CD4-positive, alpha-beta T cell (primary cell): ENCODE results near the gene THSD7B. TPM values are rescaled to one million over a fixed set of nuclear protein-coding genes. Genes with fewer than 3 reads are reported as not detected.

Experiments used
- ATAC-seq: fragments of 200-7000 bp; cut with Tn5 transposase; one replicate; pipeline ENCODE4 v1.10.0; 2022; ENCODE audit warnings: mild to moderate bottlenecking; ENCODE audit not compliant: poor library complexity
- CTCF ChIA-PET: fragments of 350-600 bp; sonication (Branson Sonifier 250); formaldehyde crosslinking; loops from one replicate; lab custom pipeline; 2021; ENCODE audit warnings: antibody characterized with exemption, inconsistent platforms; lab: Charles Lee
- POLR2A ChIA-PET: fragments of 350-600 bp; sonication (Branson Sonifier 250); formaldehyde crosslinking; loops from one replicate; lab custom pipeline; 2021; ENCODE audit warnings: antibody characterized with exemption, inconsistent platforms; lab: Charles Lee
- DNase-seq, 14 experiments: peaks; one replicate each; pipeline ENCODE4 v3.0.0-alpha.2; 2013 to 2020; ENCODE audit warnings: mixed read lengths in 2 of 14
- H3K27ac ChIP-seq, 2 donors: one replicate each; pipeline versions ENCODE4 v1.5.1 to v1.7.0; 2013; ENCODE audit warnings: low read length in 2 of 2, low read depth in 1 of 2, mild to moderate bottlenecking in 1 of 2
- H3K27me3 ChIP-seq, 2 experiments: 1 replicate in 1 of 2; 2 replicates in 1 of 2; pipeline versions ENCODE4 v1.6.1 to v1.7.0; 2013; ENCODE audit warnings: low read length in 2 of 2, control low read depth in 1 of 2, mild to moderate bottlenecking in 1 of 2, moderate library complexity in 1 of 2; ENCODE audit not compliant: insufficient read depth in 2 of 2, control insufficient read depth in 1 of 2
- H3K36me3 ChIP-seq: one replicate; pipeline ENCODE4 v1.6.1; 2013; ENCODE audit warnings: low read length, control low read depth; ENCODE audit not compliant: insufficient read depth
- H3K4me1 ChIP-seq: one replicate; pipeline ENCODE4 v1.6.1; 2013; ENCODE audit warnings: low read length, control low read depth; ENCODE audit not compliant: insufficient read depth
- H3K4me3 ChIP-seq: one replicate; pipeline ENCODE4 v1.5.1; 2013; ENCODE audit warnings: mild to moderate bottlenecking, low read length, moderate library complexity
- H3K9me3 ChIP-seq, 2 experiments: 1 replicate in 1 of 2; 2 replicates in 1 of 2; pipeline versions ENCODE4 v1.6.1 to v1.7.0; 2013; ENCODE audit warnings: low read length in 2 of 2, mild to moderate bottlenecking in 2 of 2, control low read depth in 1 of 2, moderate library complexity in 1 of 2; ENCODE audit not compliant: control insufficient read depth in 1 of 2, insufficient read depth in 1 of 2
- H3K27ac Mint-ChIP-seq: one replicate; pipeline ENCODE4 v1.8.0; 2020; ENCODE audit warnings: mixed read lengths
- H3K27me3 Mint-ChIP-seq: one replicate; pipeline ENCODE4 v1.8.0; 2021; ENCODE audit warnings: mixed read lengths
- H3K36me3 Mint-ChIP-seq: one replicate; pipeline ENCODE4 v1.8.0; 2021; ENCODE audit warnings: low read depth, mixed read lengths
- H3K4me1 Mint-ChIP-seq: one replicate; pipeline ENCODE4 v1.8.0; 2021; ENCODE audit warnings: low read depth, mixed read lengths
- H3K4me3 Mint-ChIP-seq: one replicate; pipeline ENCODE4 v1.8.0; 2020; ENCODE audit warnings: mild to moderate bottlenecking, mixed read lengths
- H3K9me3 Mint-ChIP-seq: one replicate; pipeline ENCODE4 v1.8.0; 2020; ENCODE audit warnings: mixed read lengths
- CTCF ChIP-seq: fragments of 200-600 bp; IDR thresholded peaks from one replicate; pipeline ENCODE4 v1.8.0; 2022; ENCODE audit warnings: antibody characterized with exemption, mild to moderate bottlenecking
- intact Hi-C, 2 experiments: fragments of 100-400 bp; cut with DNase I in 1 of 2; cut with micrococcal nuclease in 1 of 2; formaldehyde crosslinking; loops; one replicate each; pipeline versions ENCODE4 v1.15.1 to v1.9.0; 2023 to 2025; cut with DNase I, micrococcal nuclease
- total RNA-seq, 174 experiments: library from RNA in 2 of 174; stranded (reverse) in 2 of 174; gene quantifications; one replicate each; pipeline ENCODE4 v1.2.3 and lab custom pipeline; 2021 to 2026

Gene THSD7B
- total RNA-seq, 2 experiments from 2014 or later: not detected

- intact Hi-C loops: no loop called here
- DNase-seq (no peak), ATAC-seq (no peak)
- Histone ChIP-seq H3K27ac (no peak overlapping the region), H3K4me3 (no peak overlapping the region), H3K4me1 (no peaks in the 10 kb centered on the region), H3K27me3 (no peaks in the 10 kb centered on the region), H3K36me3 (no peaks in the 10 kb centered on the region), H3K9me3 (peaks cover 0 to 3% of the 10 kb centered on the region in 2 experiments)
- Mint-ChIP-seq H3K4me3 (no peak overlapping the region), H3K4me1 (no peaks in the 10 kb centered on the region), H3K27ac (no peak overlapping the region), H3K27me3 (no peaks in the 10 kb centered on the region), H3K9me3 (peaks cover 4% of the 10 kb centered on the region), H3K36me3 (no peaks in the 10 kb centered on the region)
- no peak for TF ChIP-seq CTCF
- POLR2A ChIA-PET: no interaction called here
- CTCF ChIA-PET: no interaction called here
Observed at GRCh38 chr2:137607722-137608318, 842.5 kb downstream of the THSD7B start.

GRCh38 chr2:137638932-137639331 is 873.6 kb downstream of the THSD7B start:
- Histone ChIP-seq H3K4me1 (no peaks in the 10 kb centered on the region), H3K9me3 (peaks cover 0 to 8% of the 10 kb centered on the region in 2 experiments), H3K4me3 (no peak overlapping the region), H3K27ac (no peak overlapping the region), H3K27me3 (no peaks in the 10 kb centered on the region), H3K36me3 (no peaks in the 10 kb centered on the region)
- intact Hi-C loops: no loop called here
- no peaks in the 10 kb centered on the region for H3K27me3 Mint-ChIP-seq
- ATAC-seq (no peak), DNase-seq (no peak)
- peaks cover 4% of the 10 kb centered on the region for H3K9me3 Mint-ChIP-seq
- ChIA-PET POLR2A (no interaction called here), CTCF (no interaction called here)
- no peaks in the 10 kb centered on the region for H3K4me1 Mint-ChIP-seq
- no peak overlapping the region for H3K4me3 Mint-ChIP-seq
- no peaks in the 10 kb centered on the region for H3K36me3 Mint-ChIP-seq
- no peak overlapping the region for H3K27ac Mint-ChIP-seq
- no peak for TF ChIP-seq CTCF

- Mint-ChIP-seq H3K36me3 (no peaks in the 10 kb centered on the region), H3K4me3 (no peak overlapping the region), H3K9me3 (no peaks in the 10 kb centered on the region), H3K4me1 (no peaks in the 10 kb centered on the region), H3K27ac (no peak overlapping the region), H3K27me3 (no peaks in the 10 kb centered on the region)
- ChIA-PET CTCF (no interaction called here), POLR2A (no interaction called here)
- no peaks in the 10 kb centered on the region for H3K36me3 ChIP-seq
- intact Hi-C loops: no loop called here
- DNase-seq: no peak
- H3K27me3 ChIP-seq: no peaks in the 10 kb centered on the region
- ATAC-seq: no peak
- peaks cover 0 to 2% of the 10 kb centered on the region in 2 experiments for H3K9me3 ChIP-seq
- H3K4me3 ChIP-seq: no peak overlapping the region
- no peak overlapping the region for H3K27ac ChIP-seq
- TF ChIP-seq CTCF: no peak
- H3K4me1 ChIP-seq: no peaks in the 10 kb centered on the region
Observed at GRCh38 chr2:137644731-137645130, 879.4 kb downstream of the THSD7B start.
